ENCODE data around the gene C10orf143.

DNA sequence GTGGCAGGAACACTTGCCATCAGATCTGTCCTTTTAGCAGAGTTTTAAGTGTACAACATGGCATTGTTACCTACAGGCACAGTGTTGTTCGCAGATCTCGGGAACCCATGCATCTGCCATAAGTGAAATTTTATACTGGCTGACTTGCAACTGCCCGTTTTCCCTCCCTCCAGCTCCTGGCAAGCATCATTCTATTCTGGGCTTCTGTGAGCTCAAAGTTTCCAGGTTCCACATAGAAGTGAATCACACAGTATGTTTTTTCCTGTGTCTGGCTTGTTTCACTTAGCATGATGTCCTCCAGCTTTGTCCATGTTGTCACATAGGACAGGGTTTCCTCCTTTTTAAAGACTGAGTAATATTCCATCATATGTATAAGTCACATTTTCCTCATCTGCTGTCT is 56.6 kb downstream of the C10orf143 start:
- TF ChIP-seq, protein P1, sequence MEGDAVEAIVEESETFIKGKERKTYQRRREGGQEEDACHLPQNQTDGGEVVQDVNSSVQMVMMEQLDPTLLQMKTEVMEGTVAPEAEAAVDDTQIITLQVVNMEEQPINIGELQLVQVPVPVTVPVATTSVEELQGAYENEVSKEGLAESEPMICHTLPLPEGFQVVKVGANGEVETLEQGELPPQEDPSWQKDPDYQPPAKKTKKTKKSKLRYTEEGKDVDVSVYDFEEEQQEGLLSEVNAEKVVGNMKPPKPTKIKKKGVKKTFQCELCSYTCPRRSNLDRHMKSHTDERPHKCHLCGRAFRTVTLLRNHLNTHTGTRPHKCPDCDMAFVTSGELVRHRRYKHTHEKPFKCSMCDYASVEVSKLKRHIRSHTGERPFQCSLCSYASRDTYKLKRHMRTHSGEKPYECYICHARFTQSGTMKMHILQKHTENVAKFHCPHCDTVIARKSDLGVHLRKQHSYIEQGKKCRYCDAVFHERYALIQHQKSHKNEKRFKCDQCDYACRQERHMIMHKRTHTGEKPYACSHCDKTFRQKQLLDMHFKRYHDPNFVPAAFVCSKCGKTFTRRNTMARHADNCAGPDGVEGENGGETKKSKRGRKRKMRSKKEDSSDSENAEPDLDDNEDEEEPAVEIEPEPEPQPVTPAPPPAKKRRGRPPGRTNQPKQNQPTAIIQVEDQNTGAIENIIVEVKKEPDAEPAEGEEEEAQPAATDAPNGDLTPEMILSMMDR (conservative IDR thresholded peaks at IDR 0.05; ENCODE audit: low read depth, low read length), result no peak
- TF ChIP-seq, protein P2, sequence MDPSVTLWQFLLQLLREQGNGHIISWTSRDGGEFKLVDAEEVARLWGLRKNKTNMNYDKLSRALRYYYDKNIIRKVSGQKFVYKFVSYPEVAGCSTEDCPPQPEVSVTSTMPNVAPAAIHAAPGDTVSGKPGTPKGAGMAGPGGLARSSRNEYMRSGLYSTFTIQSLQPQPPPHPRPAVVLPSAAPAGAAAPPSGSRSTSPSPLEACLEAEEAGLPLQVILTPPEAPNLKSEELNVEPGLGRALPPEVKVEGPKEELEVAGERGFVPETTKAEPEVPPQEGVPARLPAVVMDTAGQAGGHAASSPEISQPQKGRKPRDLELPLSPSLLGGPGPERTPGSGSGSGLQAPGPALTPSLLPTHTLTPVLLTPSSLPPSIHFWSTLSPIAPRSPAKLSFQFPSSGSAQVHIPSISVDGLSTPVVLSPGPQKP (IDR thresholded peaks at IDR 0.05; ENCODE audit: borderline replicate concordance, low read depth, low read length), result no peak
- TF ChIP-seq RFX5 (IDR thresholded peaks at IDR 0.05; ENCODE audit: low read depth, low read length) (no peak), POLR2A (IDR thresholded peaks at IDR 0.05; ENCODE audit: low read depth, low read length) (no peak), RCOR1 (IDR thresholded peaks at IDR 0.05; ENCODE audit: insufficient replicate concordance, low read length) (no peak), RAD21 (IDR thresholded peaks at IDR 0.05; ENCODE audit: low read length) (no peak), CEBPB (IDR thresholded peaks at IDR 0.05; ENCODE audit: low read depth, low read length) (no peak)
- TF ChIP-seq, protein P3, sequence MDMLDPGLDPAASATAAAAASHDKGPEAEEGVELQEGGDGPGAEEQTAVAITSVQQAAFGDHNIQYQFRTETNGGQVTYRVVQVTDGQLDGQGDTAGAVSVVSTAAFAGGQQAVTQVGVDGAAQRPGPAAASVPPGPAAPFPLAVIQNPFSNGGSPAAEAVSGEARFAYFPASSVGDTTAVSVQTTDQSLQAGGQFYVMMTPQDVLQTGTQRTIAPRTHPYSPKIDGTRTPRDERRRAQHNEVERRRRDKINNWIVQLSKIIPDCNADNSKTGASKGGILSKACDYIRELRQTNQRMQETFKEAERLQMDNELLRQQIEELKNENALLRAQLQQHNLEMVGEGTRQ (IDR thresholded peaks at IDR 0.05; ENCODE audit: low read depth, low read length), result no peak
